NOMO-1 treated with DMSO at 0.1 percent for 48 hours (cell line): ENCODE results near the gene PHF8.
A peak's percentile ranks its signal among the peaks of the same experiment; 100 is the strongest.

Experiments
- DNase-seq: peaks from one replicate; lab custom pipeline; 2025; ENCODE audit not compliant: unreplicated experiment; lab: John Stamatoyannopoulos, UW

PHF8 gene

GRCh38 chrX:54024350-54024749, 19.9 kb downstream of the PHF8 start:
- DNase-seq = no peak

- no peak for DNase-seq
Observed at GRCh38 chrX:54012830-54013500, 31.3 kb downstream of the PHF8 start.

- no peak for DNase-seq
Observed at GRCh38 chrX:54007682-54008081, 36.6 kb downstream of the PHF8 start.

GRCh38 chrX:53997724-53998123, 46.5 kb downstream of the PHF8 start:
- DNase-seq = no peak

- DNase-seq = no peak
Observed at GRCh38 chrX:53992589-53992988, 51.7 kb downstream of the PHF8 start.

GRCh38 chrX:53990171-53990570, 54.1 kb downstream of the PHF8 start:
- no peak for DNase-seq

- DNase-seq = no peak
Observed at GRCh38 chrX:53984895-53985294, 59.4 kb downstream of the PHF8 start.

- DNase-seq = no peak
Observed at GRCh38 chrX:53974529-53974928, 69.7 kb downstream of the PHF8 start.

GRCh38 chrX:53969540-53969939, 74.7 kb downstream of the PHF8 start:
- no peak for DNase-seq

GRCh38 chrX:53950130-53950733, 94.0 kb downstream of the PHF8 start:
- DNase-seq = no peak

- DNase-seq = no peak
Observed at GRCh38 chrX:53940180-53940579, 104.1 kb downstream of the PHF8 start.

- peak; percentile 85 for DNase-seq
Observed at GRCh38 chrX:53939127-53939526, 105.1 kb downstream of the PHF8 start.

GRCh38 chrX:53930515-53931380, 113.5 kb downstream of the PHF8 start:
- DNase-seq = no peak

- DNase-seq = no peak
Observed at GRCh38 chrX:53926030-53926429, 118.2 kb downstream of the PHF8 start.

GRCh38 chrX:53918702-53919101, 125.6 kb downstream of the PHF8 start:
- DNase-seq = no peak

GRCh38 chrX:53900623-53901022, 143.7 kb downstream of the PHF8 start:
- no peak for DNase-seq

GRCh38 chrX:53895270-53895669, 149.0 kb downstream of the PHF8 start:
- no peak for DNase-seq
